Neural crest cell (in vitro differentiated cells): ENCODE measurements around the gene VSIG10L2. TPM values are rescaled to one million over a fixed set of nuclear protein-coding genes. Genes with fewer than 3 reads are reported as not detected.

ENCODE experiments used
- DNase-seq: peaks from one replicate; pipeline ENCODE4 v3.0.0; 2021; ENCODE audit warnings: low read depth, mixed read lengths, low spot score
- H3K27ac Mint-ChIP-seq: one replicate; pipeline ENCODE4 v1.8.0; 2021; ENCODE audit warnings: mild to moderate bottlenecking, mixed read lengths; ENCODE audit not compliant: unreplicated experiment
- H3K27me3 Mint-ChIP-seq: 2 replicates; pipeline ENCODE4 v1.8.0; 2021; ENCODE audit warnings: low read depth, mild to moderate bottlenecking, mixed read lengths
- H3K36me3 Mint-ChIP-seq: 2 replicates; pipeline ENCODE4 v1.8.0; 2021; ENCODE audit warnings: low read depth, mild to moderate bottlenecking, mixed read lengths
- H3K4me1 Mint-ChIP-seq: 2 replicates; pipeline ENCODE4 v1.8.0; 2021; ENCODE audit warnings: mixed read lengths
- H3K4me3 Mint-ChIP-seq: one replicate; pipeline ENCODE4 v1.8.0; 2021; ENCODE audit warnings: mild to moderate bottlenecking, mixed read lengths
- H3K9me3 Mint-ChIP-seq: 2 replicates; pipeline ENCODE4 v1.8.0; 2021; ENCODE audit warnings: mixed read lengths
- CTCF ChIP-seq: fragments of 200-600 bp; sonication (generic); conservative IDR thresholded peaks from 2 replicates; pipeline ENCODE4 v1.5.0; 2021; ENCODE audit warnings: antibody characterized with exemption, mild to moderate bottlenecking
- long read RNA-seq: library from polyadenylated mRNA; unstranded; transcript quantifications from one replicate; pipeline ENCODE4 v2.0.0, GENCODE V29; 2020
- total RNA-seq: library from RNA; stranded (reverse); gene quantifications from 2 replicates; pipeline ENCODE4 v1.2.1, GENCODE V29; 2021

VSIG10L2 gene
- not detected in 2 replicates for total RNA-seq
- long read RNA-seq, partial matches to known transcripts = 0 of 2 reads
- long read RNA-seq, other reads (novel, unspliced or antisense) = 2 of 2 reads

- no peak for TF ChIP-seq CTCF
- no peak within 1 kb of the TSS for H3K4me3 Mint-ChIP-seq
- H3K36me3 Mint-ChIP-seq = no peaks in the 10 kb centered on the region
- H3K27me3 Mint-ChIP-seq = peaks cover 25% of the 10 kb centered on the region
- peaks cover 6% of the 10 kb centered on the region for H3K4me1 Mint-ChIP-seq
- H3K9me3 Mint-ChIP-seq = no peaks in the 10 kb centered on the region
- no peak within 1 kb of the TSS for H3K27ac Mint-ChIP-seq
- DNase-seq = no peak
Observed at GRCh38 chr11:125945797-125946520, at the start of gene VSIG10L2. VSIG10L2 (plus strand) TSS chr11:125946044; CDS start chr11:125946056, 12 bp downstream.

- DNase-seq = no peak
- Mint-ChIP-seq H3K27ac (no peak overlapping the region), H3K36me3 (peaks cover 8% of the 10 kb centered on the region), H3K4me1 (peaks cover 21% of the 10 kb centered on the region), H3K27me3 (peaks cover 24% of the 10 kb centered on the region), H3K4me3 (peak overlapping the region; percentile 87), H3K9me3 (peaks cover 5% of the 10 kb centered on the region)
- TF ChIP-seq CTCF = no peak
Observed at GRCh38 chr11:125901872-125902271, 44.0 kb upstream of the VSIG10L2 start.

- Mint-ChIP-seq H3K36me3 (peaks cover 8% of the 10 kb centered on the region), H3K27ac (peak overlapping the region; percentile 86), H3K27me3 (peaks cover 26% of the 10 kb centered on the region), H3K4me3 (peak overlapping the region; percentile 98), H3K4me1 (peaks cover 21% of the 10 kb centered on the region), H3K9me3 (peaks cover 5% of the 10 kb centered on the region)
- no peak for DNase-seq
- no peak for TF ChIP-seq CTCF
Observed at GRCh38 chr11:125902277-125902926, 43.4 kb upstream of the VSIG10L2 start.

GRCh38 chr11:125902927-125903710 lies 42.7 kb upstream of the VSIG10L2 start, which contains the start of gene PUS3:
PUS3 (minus strand) TSS chr11:125903206; CDS start chr11:125896284, 6,922 bp downstream.
- DNase-seq = peak; percentile 80
- Mint-ChIP-seq H3K36me3 (peaks cover 8% of the 10 kb centered on the region), H3K4me1 (peaks cover 21% of the 10 kb centered on the region), H3K4me3 (peak within 1 kb of the TSS; percentile 98), H3K27ac (peak within 1 kb of the TSS; percentile 86), H3K27me3 (peaks cover 33% of the 10 kb centered on the region), H3K9me3 (peaks cover 5% of the 10 kb centered on the region)
- TF ChIP-seq CTCF = no peak
